ENCODE data around the gene CD180.

- TF ChIP-seq POLR2A (IDR thresholded peaks at IDR 0.05) (no peak), CTCF (IDR thresholded peaks at IDR 0.05) (no peak)
Observed at GRCh38 chr5:67164856-67165525, 31.6 kb downstream of the CD180 start.
